Limb (tissue), 2 donors: Measurements from ENCODE around the gene HTN3.
A peak's percentile ranks its signal among the peaks of the same experiment; 100 is the strongest.
"Not testable (repeated sequence)": the region's sequence is repeated elsewhere in the genome, so short reads cannot be mapped to it uniquely, and the experiment has no call there.

ENCODE experiments used
- DNase-seq, 2 donors: peaks; one replicate each; pipeline ENCODE4 v3.0.0-alpha.2; 2016; ENCODE audit errors: extremely low spot score in 2 of 2

Gene HTN3

GRCh38 chr4:70028159-70028558, at the start of gene HTN3:
Gene HTN3, plus strand, starts transcription at chr4:70028459. Its CDS starts 2,282 bp downstream, at chr4:70030741.
- DNase-seq = not testable (repeated sequence)

GRCh38 chr4:69984030-69984443, 44.2 kb upstream of the HTN3 start:
- DNase-seq = peak in 1 of 2 donors; percentile 41

GRCh38 chr4:69986663-69987062, 41.6 kb upstream of the HTN3 start:
- DNase-seq = no peak

- no peak for DNase-seq
These were observed 37.2 kb upstream of the HTN3 start for GRCh38 chr4:69991016-69991415.

GRCh38 chr4:69994782-69995181, 33.5 kb upstream of the HTN3 start:
- no peak for DNase-seq

- no peak for DNase-seq
These were observed 32.7 kb upstream of the HTN3 start, which contains the start of gene STATH for GRCh38 chr4:69995526-69996016. Gene STATH, plus strand, starts transcription at chr4:69995966. Its CDS starts 2,472 bp downstream, at chr4:69998438.

- no peak for DNase-seq
These were observed 28.8 kb upstream of the HTN3 start for GRCh38 chr4:69999420-69999819.

- no peak for DNase-seq
These were observed 27.5 kb upstream of the HTN3 start for GRCh38 chr4:70000711-70001110.

GRCh38 chr4:70002507-70002906, 25.8 kb upstream of the HTN3 start:
- no peak for DNase-seq

- DNase-seq = no peak
These were observed 19.5 kb upstream of the HTN3 start for GRCh38 chr4:70008771-70009170.

- DNase-seq = not testable (repeated sequence)
These were observed 9.3 kb upstream of the HTN3 start for GRCh38 chr4:70019006-70019405.

GRCh38 chr4:70023218-70023617, 5.0 kb upstream of the HTN3 start:
- no peak for DNase-seq

- DNase-seq = no peak
These were observed 1.2 kb upstream of the HTN3 start for GRCh38 chr4:70027011-70027410.

- not testable (repeated sequence) for DNase-seq
These were observed 9.3 kb downstream of the HTN3 start for GRCh38 chr4:70037559-70037958.

- not testable (repeated sequence) for DNase-seq
These were observed 11.7 kb downstream of the HTN3 start for GRCh38 chr4:70039928-70040327.

GRCh38 chr4:70041652-70042286, 13.5 kb downstream of the HTN3 start:
- no peak for DNase-seq

- not testable (repeated sequence) for DNase-seq
These were observed 21.9 kb downstream of the HTN3 start, which contains the start of gene HTN1 for GRCh38 chr4:70050138-70050537. Gene HTN1, plus strand, starts transcription at chr4:70050438. Its CDS starts 2,639 bp downstream, at chr4:70053077.

GRCh38 chr4:70056534-70056933, 28.3 kb downstream of the HTN3 start:
- not testable (repeated sequence) for DNase-seq

- no peak for DNase-seq
These were observed 29.4 kb downstream of the HTN3 start for GRCh38 chr4:70057651-70058050.

- no peak for DNase-seq
These were observed 30.9 kb downstream of the HTN3 start for GRCh38 chr4:70059149-70059548.

GRCh38 chr4:70062000-70062399, 33.7 kb downstream of the HTN3 start:
- no peak for DNase-seq

- no peak for DNase-seq
These were observed 51.9 kb downstream of the HTN3 start for GRCh38 chr4:70080205-70080604.
